HepG2 (cell line): ENCODE results near the gene B9D2. TPM values are rescaled to one million over a fixed set of nuclear protein-coding genes. Genes with fewer than 3 reads are reported as not detected.

ENCODE experiments used
- ATAC-seq: fragments of 200-7000 bp; cut with Tn5 transposase; 3 replicates; pipeline ENCODE4 v1.9.1; 2020; ENCODE audit warnings: mild to moderate bottlenecking, moderate library complexity
- BruUV-seq: library from RNA; stranded (reverse); fragments of 400-500 nt; replicated peaks from 2 replicates; lab custom pipeline; 2021; lab: Mats Ljungman, UMichigan
- CTCF ChIA-PET: fragments of 300-600 bp; formaldehyde crosslinking; extraction: SDS; loops from one replicate; lab custom pipeline; 2021; ENCODE audit warnings: low total read pairs, inconsistent platforms, low intra/inter-chr PET ratio; lab: Yijun Ruan, JAX
- POLR2A ChIA-PET: fragments of 350-600 bp; sonication (Branson Sonifier 250); formaldehyde crosslinking; loops from one replicate; lab custom pipeline; 2020; ENCODE audit warnings: antibody characterized with exemption, inconsistent platforms; lab: Yijun Ruan, JAX
- DNase-seq: peaks from one replicate; pipeline ENCODE4 v3.0.0-alpha.2; 2015; ENCODE audit warnings: low spot score
- FAIRE-seq: peaks from 3 replicates; lab custom pipeline; 2011; peaks lifted over from hg19 to GRCh38; lab: Jason Lieb, UNC
- H2AFZ ChIP-seq: one replicate; pipeline ENCODE4 v1.6.1; 2011; ENCODE audit warnings: low read length, inconsistent platforms
- H3K27ac ChIP-seq: fragments of 300-600 bp; 3 replicates; pipeline ENCODE4 v1.8.0; 2011; ENCODE audit warnings: mixed run types, mild to moderate bottlenecking, mixed read lengths, low read length, inconsistent platforms; ENCODE audit not compliant: insufficient read depth; ENCODE audit errors: extremely low read length
- H3K27me3 ChIP-seq, 2 experiments: fragments of 200-600 bp in 1 of 2; 2 replicates in 1 of 2; 3 replicates in 1 of 2; pipeline versions ENCODE4 v1.6.0 to v1.8.0; 2011; ENCODE audit warnings: low read length in 2 of 2, mild to moderate bottlenecking in 2 of 2, moderate library complexity in 2 of 2, inconsistent platforms in 1 of 2; ENCODE audit not compliant: insufficient read depth in 2 of 2, control insufficient read depth in 1 of 2
- H3K36me3 ChIP-seq, 2 experiments: fragments of 200-600 bp in 1 of 2; replicated peaks in 1 of 2; 2 replicates in 1 of 2; 3 replicates in 1 of 2; pipeline versions ENCODE4 v1.5.1 to v1.8.0; 2011; ENCODE audit warnings: low read length in 2 of 2, inconsistent platforms in 1 of 2; ENCODE audit not compliant: insufficient read depth in 2 of 2, control insufficient read depth in 1 of 2
- H3K4me1 ChIP-seq: 2 replicates; pipeline ENCODE4 v1.5.1; 2012; ENCODE audit warnings: low read length, inconsistent platforms; ENCODE audit not compliant: insufficient read depth
- H3K4me2 ChIP-seq: 2 replicates; pipeline ENCODE4 v1.6.0; 2011; ENCODE audit warnings: low read depth, low read length, inconsistent platforms
- H3K4me3 ChIP-seq, 3 experiments: fragments of 200-600 bp in 1 of 3; sonication (generic), shearing (Covaris generic) in 1 of 3; replicated peaks in 1 of 3; 2 replicates each; pipeline ENCODE4 v1.5.1; 2011 to 2016; ENCODE audit warnings: low read length in 3 of 3, inconsistent platforms in 2 of 3, low read depth in 2 of 3, mild to moderate bottlenecking in 2 of 3, control low read depth in 1 of 3, mixed read lengths in 1 of 3; ENCODE audit not compliant: insufficient read depth in 1 of 3
- H3K79me2 ChIP-seq: one replicate; pipeline ENCODE4 v1.6.1; 2011; ENCODE audit warnings: low read length, inconsistent platforms; ENCODE audit not compliant: insufficient read depth
- H3K9ac ChIP-seq: 2 replicates; pipeline ENCODE4 v1.6.0; 2011; ENCODE audit warnings: mild to moderate bottlenecking, low read depth, low read length, inconsistent platforms; ENCODE audit not compliant: insufficient read depth
- H3K9me3 ChIP-seq: 2 replicates; pipeline ENCODE4 v1.5.1; 2012; ENCODE audit warnings: mild to moderate bottlenecking, low read length
- H4K20me1 ChIP-seq: 2 replicates; pipeline ENCODE4 v1.6.0; 2011; ENCODE audit warnings: inconsistent platforms, mild to moderate bottlenecking, low read length, moderate library complexity; ENCODE audit not compliant: insufficient read depth
- BCL6 ChIP-seq: IDR thresholded peaks from 2 replicates; pipeline ENCODE4 v1.6.1; 2016; ENCODE audit warnings: missing genetic modification reagents, missing compliant biosample characterization
- CEBPG ChIP-seq: IDR thresholded peaks from 2 replicates; pipeline ENCODE4 v1.6.1; 2016
- HNF4A ChIP-seq: sonication (generic); formaldehyde crosslinking; IDR thresholded peaks from 2 replicates; pipeline ENCODE4 v1.4.0; 2020; ENCODE audit warnings: missing genetic modification reagents
- HNRNPL ChIP-seq: fragments of 200-400 bp; formaldehyde crosslinking; IDR thresholded peaks from 2 replicates; pipeline ENCODE4 v1.6.1; 2017; ENCODE audit warnings: mild to moderate bottlenecking, low read depth, low read length
- MAFG ChIP-seq: sonication (generic); formaldehyde crosslinking; IDR thresholded peaks from 2 replicates; pipeline ENCODE4 v1.5.1; 2020; ENCODE audit warnings: mild to moderate bottlenecking, missing genetic modification reagents
- RXRA ChIP-seq: sonication (generic); formaldehyde crosslinking; IDR thresholded peaks from 2 replicates; pipeline ENCODE4 v1.5.1; 2020; ENCODE audit warnings: missing genetic modification reagents
- SIX4 ChIP-seq: sonication (generic); formaldehyde crosslinking; IDR thresholded peaks from 2 replicates; pipeline ENCODE4 v1.4.0; 2020; ENCODE audit warnings: missing genetic modification reagents
- ZNF547 ChIP-seq: sonication (generic); formaldehyde crosslinking; IDR thresholded peaks from 2 replicates; pipeline ENCODE4 v1.5.1; 2020; ENCODE audit warnings: mild to moderate bottlenecking, missing genetic modification reagents
- WGBS: methylation state at CpG from one replicate; pipeline ENCODE4 v1.1.6; 2017; ENCODE audit warnings: low lambda C conversion rate; 5-methylcytosine and 5-hydroxymethylcytosine counted together
- in situ Hi-C: cut with HindIII; loops from 2 replicates; pipeline ENCODE4 v1.10.0; 2017; ENCODE audit warnings: low pct_unique_long_range_greater_than_20kb; ENCODE audit not compliant: extremely low pct_ligation_motif_present
- intact Hi-C: fragments of 100-400 bp; cut with micrococcal nuclease; formaldehyde crosslinking; loops from one replicate; pipeline ENCODE4 v1.10.0; 2022; ENCODE audit not compliant: unreplicated experiment
- polyA plus RNA-seq, 8 experiments: library from polyadenylated mRNA; depleted of rRNA in 3 of 8; stranded (reverse) in 7 of 8; unstranded in 1 of 8; fragments of >200 nt; fragmentation: Illumina TruSeq in 4 of 8; extraction: Trizol in 4 of 8; gene quantifications; 2 replicates each; pipeline versions ENCODE4 v1.2.1 to v1.2.3, GENCODE V29; 2011 to 2016; ENCODE audit warnings: low read depth in 4 of 8, missing spikeins in 1 of 8, mixed read lengths in 1 of 8; ENCODE audit not compliant: insufficient read depth in 1 of 8
- total RNA-seq, 5 experiments: library from RNA; depleted of rRNA; stranded (reverse); fragments of >200 nt; fragmentation: Illumina TruSeq; extraction: Trizol; gene quantifications; 2 replicates each; pipeline ENCODE4 v1.2.3, GENCODE V29; 2016; ENCODE audit warnings: low read depth in 1 of 5
- TF ChIP-seq, protein P1 (sequence below): sonication (generic); formaldehyde crosslinking; IDR thresholded peaks from 2 replicates; pipeline ENCODE4 v1.4.0; 2020; ENCODE audit warnings: missing genetic modification reagents, borderline replicate concordance
- TF ChIP-seq, protein P2 (sequence below): sonication (generic); formaldehyde crosslinking; IDR thresholded peaks from 2 replicates; pipeline ENCODE4 v1.5.0; 2020; ENCODE audit warnings: mild to moderate bottlenecking, low read depth, missing genetic modification reagents, borderline replicate concordance
- TF ChIP-seq, protein P3 (sequence below): sonication (generic); formaldehyde crosslinking; IDR thresholded peaks from 2 replicates; pipeline ENCODE4 v1.4.0; 2020; ENCODE audit warnings: missing genetic modification reagents
- TF ChIP-seq, protein P4 (sequence below): sonication (generic); formaldehyde crosslinking; IDR thresholded peaks from 2 replicates; pipeline ENCODE4 v1.4.0; 2020; ENCODE audit warnings: missing genetic modification reagents
- TF ChIP-seq, protein P5 (sequence below): sonication (generic); formaldehyde crosslinking; IDR thresholded peaks from 2 replicates; pipeline ENCODE4 v1.4.0; 2020; ENCODE audit warnings: missing genetic modification reagents, borderline replicate concordance

Gene B9D2
- total and polyA plus RNA-seq, 2 of the 13 experiments (the other 11 are each of a cell fraction or from before 2014, with no cell fraction given), result 3.1 to 4.4 TPM

DNA sequence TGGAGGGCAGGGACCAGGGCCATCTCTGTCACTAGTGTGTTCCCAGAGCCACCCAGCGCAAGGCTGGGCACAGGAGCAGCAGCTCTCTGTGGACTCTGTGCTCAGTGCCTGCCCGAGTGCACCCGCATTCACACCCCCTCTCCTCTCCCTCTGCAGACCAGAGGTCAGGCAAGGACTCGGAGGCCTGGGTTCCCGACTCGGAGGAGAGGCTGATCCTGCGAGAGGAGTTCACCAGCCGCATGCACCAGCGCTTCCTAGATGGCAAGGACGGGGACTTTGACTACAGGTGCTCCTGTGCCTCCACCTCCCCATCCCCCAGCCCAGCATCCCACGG lies 43.8 kb downstream of the B9D2 start:
- Histone ChIP-seq H3K27ac (peak overlapping the region; percentile 11), H2AFZ (no peak overlapping the region), H3K9ac (no peak overlapping the region), H3K36me3 (peaks cover 13 to 37% of the 10 kb centered on the region in 2 experiments; a peak in 4 of 5 replicates), H3K79me2 (no peaks in the 10 kb centered on the region), H3K4me2 (no peak overlapping the region), H3K27me3 (no peaks in the 10 kb centered on the region), H3K4me1 (peaks cover 55% of the 10 kb centered on the region), H3K9me3 (no peaks in the 10 kb centered on the region), H3K4me3 (no peak overlapping the region), H4K20me1 (no peaks in the 10 kb centered on the region)
- FAIRE-seq (no peak), DNase-seq (no peak), ATAC-seq (no peak)
- ChIA-PET CTCF (no interaction called here), POLR2A (interaction anchor here (1.5 to 6.2 kb wide), 2 partner anchors 32 to 44 kb away, joined by 5 to 73 read pairs; partner anchors contain the start of genes B9D2 and TGFB1)
- WGBS, result 88% methylated on average over 8 of the region's 11 CpGs
- BruUV-seq, result no TSS peak
- in situ Hi-C loops, result no loop called here
- intact Hi-C loops, result no loop called here
- TF ChIP-seq ZNF547 (no peak), HNF4A (0 out of 2 replicates have a peak, but pooled peaks have one; percentile 3), CEBPG (CRISPR knock-in tag) (no peak), RXRA (CRISPR knock-in tag) (no peak), MAFG (no peak), SIX4 (CRISPR knock-in tag) (no peak), HNRNPL (0 out of 2 replicates have a peak, but pooled peaks have one; percentile 50), BCL6 (no peak)
- TF ChIP-seq, protein P1, sequence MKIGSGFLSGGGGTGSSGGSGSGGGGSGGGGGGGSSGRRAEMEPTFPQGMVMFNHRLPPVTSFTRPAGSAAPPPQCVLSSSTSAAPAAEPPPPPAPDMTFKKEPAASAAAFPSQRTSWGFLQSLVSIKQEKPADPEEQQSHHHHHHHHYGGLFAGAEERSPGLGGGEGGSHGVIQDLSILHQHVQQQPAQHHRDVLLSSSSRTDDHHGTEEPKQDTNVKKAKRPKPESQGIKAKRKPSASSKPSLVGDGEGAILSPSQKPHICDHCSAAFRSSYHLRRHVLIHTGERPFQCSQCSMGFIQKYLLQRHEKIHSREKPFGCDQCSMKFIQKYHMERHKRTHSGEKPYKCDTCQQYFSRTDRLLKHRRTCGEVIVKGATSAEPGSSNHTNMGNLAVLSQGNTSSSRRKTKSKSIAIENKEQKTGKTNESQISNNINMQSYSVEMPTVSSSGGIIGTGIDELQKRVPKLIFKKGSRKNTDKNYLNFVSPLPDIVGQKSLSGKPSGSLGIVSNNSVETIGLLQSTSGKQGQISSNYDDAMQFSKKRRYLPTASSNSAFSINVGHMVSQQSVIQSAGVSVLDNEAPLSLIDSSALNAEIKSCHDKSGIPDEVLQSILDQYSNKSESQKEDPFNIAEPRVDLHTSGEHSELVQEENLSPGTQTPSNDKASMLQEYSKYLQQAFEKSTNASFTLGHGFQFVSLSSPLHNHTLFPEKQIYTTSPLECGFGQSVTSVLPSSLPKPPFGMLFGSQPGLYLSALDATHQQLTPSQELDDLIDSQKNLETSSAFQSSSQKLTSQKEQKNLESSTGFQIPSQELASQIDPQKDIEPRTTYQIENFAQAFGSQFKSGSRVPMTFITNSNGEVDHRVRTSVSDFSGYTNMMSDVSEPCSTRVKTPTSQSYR (CRISPR knock-in tag), result 0 out of 2 replicates have a peak, but pooled peaks have one; percentile 1
- TF ChIP-seq, protein P2, sequence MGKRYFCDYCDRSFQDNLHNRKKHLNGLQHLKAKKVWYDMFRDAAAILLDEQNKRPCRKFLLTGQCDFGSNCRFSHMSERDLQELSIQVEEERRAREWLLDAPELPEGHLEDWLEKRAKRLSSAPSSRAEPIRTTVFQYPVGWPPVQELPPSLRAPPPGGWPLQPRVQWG (CRISPR knock-in tag), result no peak
- TF ChIP-seq, protein P3, sequence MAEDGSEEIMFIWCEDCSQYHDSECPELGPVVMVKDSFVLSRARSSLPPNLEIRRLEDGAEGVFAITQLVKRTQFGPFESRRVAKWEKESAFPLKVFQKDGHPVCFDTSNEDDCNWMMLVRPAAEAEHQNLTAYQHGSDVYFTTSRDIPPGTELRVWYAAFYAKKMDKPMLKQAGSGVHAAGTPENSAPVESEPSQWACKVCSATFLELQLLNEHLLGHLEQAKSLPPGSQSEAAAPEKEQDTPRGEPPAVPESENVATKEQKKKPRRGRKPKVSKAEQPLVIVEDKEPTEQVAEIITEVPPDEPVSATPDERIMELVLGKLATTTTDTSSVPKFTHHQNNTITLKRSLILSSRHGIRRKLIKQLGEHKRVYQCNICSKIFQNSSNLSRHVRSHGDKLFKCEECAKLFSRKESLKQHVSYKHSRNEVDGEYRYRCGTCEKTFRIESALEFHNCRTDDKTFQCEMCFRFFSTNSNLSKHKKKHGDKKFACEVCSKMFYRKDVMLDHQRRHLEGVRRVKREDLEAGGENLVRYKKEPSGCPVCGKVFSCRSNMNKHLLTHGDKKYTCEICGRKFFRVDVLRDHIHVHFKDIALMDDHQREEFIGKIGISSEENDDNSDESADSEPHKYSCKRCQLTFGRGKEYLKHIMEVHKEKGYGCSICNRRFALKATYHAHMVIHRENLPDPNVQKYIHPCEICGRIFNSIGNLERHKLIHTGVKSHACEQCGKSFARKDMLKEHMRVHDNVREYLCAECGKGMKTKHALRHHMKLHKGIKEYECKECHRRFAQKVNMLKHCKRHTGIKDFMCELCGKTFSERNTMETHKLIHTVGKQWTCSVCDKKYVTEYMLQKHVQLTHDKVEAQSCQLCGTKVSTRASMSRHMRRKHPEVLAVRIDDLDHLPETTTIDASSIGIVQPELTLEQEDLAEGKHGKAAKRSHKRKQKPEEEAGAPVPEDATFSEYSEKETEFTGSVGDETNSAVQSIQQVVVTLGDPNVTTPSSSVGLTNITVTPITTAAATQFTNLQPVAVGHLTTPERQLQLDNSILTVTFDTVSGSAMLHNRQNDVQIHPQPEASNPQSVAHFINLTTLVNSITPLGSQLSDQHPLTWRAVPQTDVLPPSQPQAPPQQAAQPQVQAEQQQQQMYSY (CRISPR knock-in tag), result no peak
- TF ChIP-seq, protein P4, sequence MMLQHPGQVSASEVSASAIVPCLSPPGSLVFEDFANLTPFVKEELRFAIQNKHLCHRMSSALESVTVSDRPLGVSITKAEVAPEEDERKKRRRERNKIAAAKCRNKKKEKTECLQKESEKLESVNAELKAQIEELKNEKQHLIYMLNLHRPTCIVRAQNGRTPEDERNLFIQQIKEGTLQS (CRISPR knock-in tag), result no peak
- TF ChIP-seq, protein P5, sequence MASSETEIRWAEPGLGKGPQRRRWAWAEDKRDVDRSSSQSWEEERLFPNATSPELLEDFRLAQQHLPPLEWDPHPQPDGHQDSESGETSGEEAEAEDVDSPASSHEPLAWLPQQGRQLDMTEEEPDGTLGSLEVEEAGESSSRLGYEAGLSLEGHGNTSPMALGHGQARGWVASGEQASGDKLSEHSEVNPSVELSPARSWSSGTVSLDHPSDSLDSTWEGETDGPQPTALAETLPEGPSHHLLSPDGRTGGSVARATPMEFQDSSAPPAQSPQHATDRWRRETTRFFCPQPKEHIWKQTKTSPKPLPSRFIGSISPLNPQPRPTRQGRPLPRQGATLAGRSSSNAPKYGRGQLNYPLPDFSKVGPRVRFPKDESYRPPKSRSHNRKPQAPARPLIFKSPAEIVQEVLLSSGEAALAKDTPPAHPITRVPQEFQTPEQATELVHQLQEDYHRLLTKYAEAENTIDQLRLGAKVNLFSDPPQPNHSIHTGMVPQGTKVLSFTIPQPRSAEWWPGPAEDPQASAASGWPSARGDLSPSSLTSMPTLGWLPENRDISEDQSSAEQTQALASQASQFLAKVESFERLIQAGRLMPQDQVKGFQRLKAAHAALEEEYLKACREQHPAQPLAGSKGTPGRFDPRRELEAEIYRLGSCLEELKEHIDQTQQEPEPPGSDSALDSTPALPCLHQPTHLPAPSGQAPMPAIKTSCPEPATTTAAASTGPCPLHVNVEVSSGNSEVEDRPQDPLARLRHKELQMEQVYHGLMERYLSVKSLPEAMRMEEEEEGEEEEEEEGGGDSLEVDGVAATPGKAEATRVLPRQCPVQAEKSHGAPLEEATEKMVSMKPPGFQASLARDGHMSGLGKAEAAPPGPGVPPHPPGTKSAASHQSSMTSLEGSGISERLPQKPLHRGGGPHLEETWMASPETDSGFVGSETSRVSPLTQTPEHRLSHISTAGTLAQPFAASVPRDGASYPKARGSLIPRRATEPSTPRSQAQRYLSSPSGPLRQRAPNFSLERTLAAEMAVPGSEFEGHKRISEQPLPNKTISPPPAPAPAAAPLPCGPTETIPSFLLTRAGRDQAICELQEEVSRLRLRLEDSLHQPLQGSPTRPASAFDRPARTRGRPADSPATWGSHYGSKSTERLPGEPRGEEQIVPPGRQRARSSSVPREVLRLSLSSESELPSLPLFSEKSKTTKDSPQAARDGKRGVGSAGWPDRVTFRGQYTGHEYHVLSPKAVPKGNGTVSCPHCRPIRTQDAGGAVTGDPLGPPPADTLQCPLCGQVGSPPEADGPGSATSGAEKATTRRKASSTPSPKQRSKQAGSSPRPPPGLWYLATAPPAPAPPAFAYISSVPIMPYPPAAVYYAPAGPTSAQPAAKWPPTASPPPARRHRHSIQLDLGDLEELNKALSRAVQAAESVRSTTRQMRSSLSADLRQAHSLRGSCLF (CRISPR knock-in tag), result no peak
